ENCODE results near the gene GINS1.

The GINS1 gene

GRCh38 chr20:25444556-25444955 lies 37.1 kb downstream of the GINS1 start:
- TF ChIP-seq POLR2AphosphoS5 (IDR thresholded peaks at IDR 0.05; ENCODE audit: low read depth, low read length) (no peak), TAF1 (IDR thresholded peaks at IDR 0.05; ENCODE audit: low read depth, low read length) (no peak), POLR2A (IDR thresholded peaks at IDR 0.05; ENCODE audit: low read depth, low read length) (no peak), POU2F2 (IDR thresholded peaks at IDR 0.05; ENCODE audit: low read depth, low read length) (no peak)
- no peak for FAIRE-seq

GRCh38 chr20:25447671-25448070 lies 40.2 kb downstream of the GINS1 start:
- FAIRE-seq, result no peak
- TF ChIP-seq POLR2A (IDR thresholded peaks at IDR 0.05; ENCODE audit: low read depth, low read length) (no peak), PAX5 (IDR thresholded peaks at IDR 0.05; ENCODE audit: insufficient read depth, low read length, severe bottlenecking) (no peak), POU2F2 (IDR thresholded peaks at IDR 0.05; ENCODE audit: low read depth, low read length) (no peak), POLR2AphosphoS5 (IDR thresholded peaks at IDR 0.05; ENCODE audit: low read depth, low read length) (no peak), SPI1 (IDR thresholded peaks at IDR 0.05; ENCODE audit: low read depth, low read length) (no peak), TAF1 (IDR thresholded peaks at IDR 0.05; ENCODE audit: low read depth, low read length) (no peak)
- no peak for DNase-seq (ENCODE audit: insufficient read length, low spot score)

More at GRCh38 chr20:25444556-25444955, 37.1 kb downstream of the GINS1 start:
- DNase-seq (ENCODE audit: insufficient read length, low spot score), result no peak

GRCh38 chr20:25452333-25452732 lies 44.9 kb downstream of the GINS1 start:
- no peak for TF ChIP-seq POU2F2 (IDR thresholded peaks at IDR 0.05; ENCODE audit: low read depth, low read length)
- TF ChIP-seq POLR2AphosphoS5 (IDR thresholded peaks at IDR 0.05; ENCODE audit: low read depth, low read length), result no peak
- no peak for TF ChIP-seq POLR2A (IDR thresholded peaks at IDR 0.05; ENCODE audit: low read depth, low read length)
- TF ChIP-seq PAX5 (IDR thresholded peaks at IDR 0.05; ENCODE audit: insufficient read depth, low read length, severe bottlenecking), result no peak
- TF ChIP-seq TAF1 (IDR thresholded peaks at IDR 0.05; ENCODE audit: low read depth, low read length), result no peak
- no peak for TF ChIP-seq SPI1 (IDR thresholded peaks at IDR 0.05; ENCODE audit: low read depth, low read length)
- FAIRE-seq (no peak), DNase-seq (ENCODE audit: insufficient read length, low spot score) (no peak)

GRCh38 chr20:25453035-25453810 lies 45.8 kb downstream of the GINS1 start:
- no peak for FAIRE-seq
- DNase-seq (ENCODE audit: insufficient read length, low spot score), result no peak
- TF ChIP-seq POLR2AphosphoS5 (IDR thresholded peaks at IDR 0.05; ENCODE audit: low read depth, low read length) (no peak), POLR2A (IDR thresholded peaks at IDR 0.05; ENCODE audit: low read depth, low read length) (no peak), POU2F2 (IDR thresholded peaks at IDR 0.05; ENCODE audit: low read depth, low read length) (no peak), TAF1 (IDR thresholded peaks at IDR 0.05; ENCODE audit: low read depth, low read length) (no peak), PAX5 (IDR thresholded peaks at IDR 0.05; ENCODE audit: insufficient read depth, low read length, severe bottlenecking) (no peak), SPI1 (IDR thresholded peaks at IDR 0.05; ENCODE audit: low read depth, low read length) (no peak)

- FAIRE-seq (no peak), DNase-seq (ENCODE audit: insufficient read length, low spot score) (no peak)
- no peak for TF ChIP-seq SPI1 (IDR thresholded peaks at IDR 0.05; ENCODE audit: low read depth, low read length)
- TF ChIP-seq TAF1 (IDR thresholded peaks at IDR 0.05; ENCODE audit: low read depth, low read length), result no peak
- no peak for TF ChIP-seq POLR2A (IDR thresholded peaks at IDR 0.05; ENCODE audit: low read depth, low read length)
- TF ChIP-seq POLR2AphosphoS5 (IDR thresholded peaks at IDR 0.05; ENCODE audit: low read depth, low read length), result no peak
- TF ChIP-seq PAX5 (IDR thresholded peaks at IDR 0.05; ENCODE audit: insufficient read depth, low read length, severe bottlenecking), result no peak
- no peak for TF ChIP-seq POU2F2 (IDR thresholded peaks at IDR 0.05; ENCODE audit: low read depth, low read length)
Measured at GRCh38 chr20:25454153-25454900, 46.9 kb downstream of the GINS1 start.

GRCh38 chr20:25457886-25458680 lies 50.6 kb downstream of the GINS1 start:
- FAIRE-seq (no peak), DNase-seq (ENCODE audit: insufficient read length, low spot score) (no peak)
- TF ChIP-seq SPI1 (IDR thresholded peaks at IDR 0.05; ENCODE audit: low read depth, low read length), result no peak
- no peak for TF ChIP-seq POU2F2 (IDR thresholded peaks at IDR 0.05; ENCODE audit: low read depth, low read length)
- TF ChIP-seq PAX5 (IDR thresholded peaks at IDR 0.05; ENCODE audit: insufficient read depth, low read length, severe bottlenecking), result no peak
- no peak for TF ChIP-seq POLR2AphosphoS5 (IDR thresholded peaks at IDR 0.05; ENCODE audit: low read depth, low read length)
- TF ChIP-seq TAF1 (IDR thresholded peaks at IDR 0.05; ENCODE audit: low read depth, low read length), result no peak
- no peak for TF ChIP-seq POLR2A (IDR thresholded peaks at IDR 0.05; ENCODE audit: low read depth, low read length)

- DNase-seq (ENCODE audit: insufficient read length, low spot score), result no peak
- TF ChIP-seq POLR2A (IDR thresholded peaks at IDR 0.05; ENCODE audit: low read depth, low read length) (no peak), POLR2AphosphoS5 (IDR thresholded peaks at IDR 0.05; ENCODE audit: low read depth, low read length) (no peak), SPI1 (IDR thresholded peaks at IDR 0.05; ENCODE audit: low read depth, low read length) (no peak), TAF1 (IDR thresholded peaks at IDR 0.05; ENCODE audit: low read depth, low read length) (no peak), POU2F2 (IDR thresholded peaks at IDR 0.05; ENCODE audit: low read depth, low read length) (no peak), PAX5 (IDR thresholded peaks at IDR 0.05; ENCODE audit: insufficient read depth, low read length, severe bottlenecking) (no peak)
- no peak for FAIRE-seq
Measured at GRCh38 chr20:25459111-25459830, 51.8 kb downstream of the GINS1 start.

- DNase-seq (ENCODE audit: insufficient read length, low spot score) (no peak), FAIRE-seq (no peak)
- no peak for TF ChIP-seq POLR2AphosphoS5 (IDR thresholded peaks at IDR 0.05; ENCODE audit: low read depth, low read length)
- no peak for TF ChIP-seq PAX5 (IDR thresholded peaks at IDR 0.05; ENCODE audit: insufficient read depth, low read length, severe bottlenecking)
- TF ChIP-seq POU2F2 (IDR thresholded peaks at IDR 0.05; ENCODE audit: low read depth, low read length), result no peak
- no peak for TF ChIP-seq SPI1 (IDR thresholded peaks at IDR 0.05; ENCODE audit: low read depth, low read length)
- TF ChIP-seq TAF1 (IDR thresholded peaks at IDR 0.05; ENCODE audit: low read depth, low read length), result no peak
- no peak for TF ChIP-seq POLR2A (IDR thresholded peaks at IDR 0.05; ENCODE audit: low read depth, low read length)
Measured at GRCh38 chr20:25459916-25460535, 52.6 kb downstream of the GINS1 start.

Measured in GM12891 (cell line).